Right ventricle myocardium superior (tissue), 1 donor: ENCODE measurements around the gene OPN3. TPM values are rescaled to one million over a fixed set of nuclear protein-coding genes. Genes with fewer than 3 reads are reported as not detected.
A peak's percentile ranks its signal among the peaks of the same experiment; 100 is the strongest.

Experiments
- ATAC-seq: fragments of 200-7000 bp; cut with Tn5 transposase; one replicate; pipeline ENCODE4 v1.9.1; 2020; ENCODE audit warnings: mild to moderate bottlenecking; ENCODE audit not compliant: poor library complexity
- DNase-seq: peaks from one replicate; pipeline ENCODE4 v3.0.0-alpha.2; 2020
- intact Hi-C: fragments of 100-400 bp; cut with DNase I; formaldehyde crosslinking; loops from one replicate; pipeline ENCODE4 v1.11.2; 2022
- total RNA-seq: library from RNA; stranded (reverse); fragmentation: NEBNext Ultra II Directional; extraction: Animal tissue kit (Norgen Biotek cat#: 25700); gene quantifications from one replicate; pipeline ENCODE4 v1.2.1, GENCODE V29; 2021
- donor health status: DM: no; HTN: yes; CAD: no; lungs with severe emphysema.

Gene OPN3
- total RNA-seq, 1 donor from 2014 or later, result 5.2 TPM

GRCh38 chr1:241605146-241605805, 34.9 kb downstream of the OPN3 start:
- intact Hi-C loops, result no loop called here

GRCh38 chr1:241603731-241604245, 36.4 kb downstream of the OPN3 start:
- DNase-seq, result no peak
- intact Hi-C loops, result no loop called here
- ATAC-seq, result peak; percentile 38

More at GRCh38 chr1:241605146-241605805, 34.9 kb downstream of the OPN3 start:
- ATAC-seq, result no peak
- DNase-seq, result no peak

GRCh38 chr1:241600496-241600901, 39.7 kb downstream of the OPN3 start:
- ATAC-seq (no peak), DNase-seq (no peak)
- intact Hi-C loops, result no loop called here

GRCh38 chr1:241598249-241598648, 41.9 kb downstream of the OPN3 start:
- no peak for DNase-seq
- no peak for ATAC-seq
- intact Hi-C loops, result no loop called here

GRCh38 chr1:241596633-241597032, 43.5 kb downstream of the OPN3 start:
- intact Hi-C loops, result no loop called here
- ATAC-seq (no peak), DNase-seq (no peak)

GRCh38 chr1:241593186-241593585, 47.0 kb downstream of the OPN3 start:
- no peak for DNase-seq
- intact Hi-C loops, result no loop called here
- no peak for ATAC-seq

GRCh38 chr1:241592273-241592958, 47.8 kb downstream of the OPN3 start:
- intact Hi-C loops, result no loop called here
- no peak for ATAC-seq
- no peak for DNase-seq

GRCh38 chr1:241591736-241592135, 48.4 kb downstream of the OPN3 start:
- intact Hi-C loops, result no loop called here
- no peak for ATAC-seq
- no peak for DNase-seq

GRCh38 chr1:241591317-241591716, 48.9 kb downstream of the OPN3 start:
- no peak for DNase-seq
- intact Hi-C loops, result no loop called here
- no peak for ATAC-seq

- intact Hi-C loops, result no loop called here
- DNase-seq, result no peak
- no peak for ATAC-seq
Measured at GRCh38 chr1:241590719-241591118, 49.5 kb downstream of the OPN3 start.

- ATAC-seq (no peak), DNase-seq (no peak)
Measured at GRCh38 chr1:241589521-241589920, 50.6 kb downstream of the OPN3 start.

GRCh38 chr1:241586905-241587512, 53.2 kb downstream of the OPN3 start:
- no peak for DNase-seq
- intact Hi-C loops, result no loop called here
- ATAC-seq, result no peak

More at GRCh38 chr1:241589521-241589920, 50.6 kb downstream of the OPN3 start:
- intact Hi-C loops, result no loop called here

GRCh38 chr1:241582921-241583321, 57.2 kb downstream of the OPN3 start:
- intact Hi-C loops, result no loop called here
- ATAC-seq (no peak), DNase-seq (no peak)

GRCh38 chr1:241579434-241579833, 60.7 kb downstream of the OPN3 start:
- intact Hi-C loops, result no loop called here
- no peak for ATAC-seq
- no peak for DNase-seq

- DNase-seq, result no peak
- intact Hi-C loops, result no loop called here
- ATAC-seq, result no peak
Measured at GRCh38 chr1:241574154-241574553, 66.0 kb downstream of the OPN3 start.

GRCh38 chr1:241569848-241570247, 70.3 kb downstream of the OPN3 start:
- ATAC-seq, result no peak
- intact Hi-C loops, result no loop called here
- DNase-seq, result no peak

GRCh38 chr1:241560849-241561187, 79.4 kb downstream of the OPN3 start:
- DNase-seq, result no peak
- ATAC-seq, result no peak
- intact Hi-C loops, result no loop called here

- ATAC-seq (no peak), DNase-seq (no peak)
- intact Hi-C loops, result no loop called here
Measured at GRCh38 chr1:241560146-241560848, 79.9 kb downstream of the OPN3 start.

- intact Hi-C loops, result no loop called here
- DNase-seq, result no peak
- no peak for ATAC-seq
Measured at GRCh38 chr1:241557551-241558193, 82.5 kb downstream of the OPN3 start.
